GM10248 (cell line): Measurements from ENCODE around the gene HDAC4.

ENCODE experiments used
- CTCF ChIA-PET: fragments of 300-600 bp; sonication (Branson Sonifier 250); formaldehyde crosslinking; extraction: SDS; loops from one replicate; lab custom pipeline; 2021; ENCODE audit warnings: antibody characterized with exemption; lab: Yijun Ruan, JAX
- POLR2A ChIA-PET: fragments of 350-650 bp; sonication (Branson Sonifier 250); formaldehyde crosslinking; extraction: SDS; loops from one replicate; lab custom pipeline; 2020; ENCODE audit warnings: antibody characterized with exemption; lab: Yijun Ruan, JAX
- DNase-seq: peaks from one replicate; pipeline ENCODE4 v3.0.0; 2012; ENCODE audit errors: extremely low spot score
- TF ChIP-seq, protein P1 (sequence below): IDR thresholded peaks from 2 replicates; pipeline ENCODE4 v1.5.1; 2012; ENCODE audit warnings: mild to moderate bottlenecking, low read depth; ENCODE audit errors: extremely low read depth, missing control alignments, control extremely low read depth

Gene HDAC4

GRCh38 chr2:239082425-239082824, 318.4 kb downstream of the HDAC4 start:
- CTCF ChIA-PET = no interaction called here
- POLR2A ChIA-PET = no interaction called here
- TF ChIP-seq, protein P1, sequence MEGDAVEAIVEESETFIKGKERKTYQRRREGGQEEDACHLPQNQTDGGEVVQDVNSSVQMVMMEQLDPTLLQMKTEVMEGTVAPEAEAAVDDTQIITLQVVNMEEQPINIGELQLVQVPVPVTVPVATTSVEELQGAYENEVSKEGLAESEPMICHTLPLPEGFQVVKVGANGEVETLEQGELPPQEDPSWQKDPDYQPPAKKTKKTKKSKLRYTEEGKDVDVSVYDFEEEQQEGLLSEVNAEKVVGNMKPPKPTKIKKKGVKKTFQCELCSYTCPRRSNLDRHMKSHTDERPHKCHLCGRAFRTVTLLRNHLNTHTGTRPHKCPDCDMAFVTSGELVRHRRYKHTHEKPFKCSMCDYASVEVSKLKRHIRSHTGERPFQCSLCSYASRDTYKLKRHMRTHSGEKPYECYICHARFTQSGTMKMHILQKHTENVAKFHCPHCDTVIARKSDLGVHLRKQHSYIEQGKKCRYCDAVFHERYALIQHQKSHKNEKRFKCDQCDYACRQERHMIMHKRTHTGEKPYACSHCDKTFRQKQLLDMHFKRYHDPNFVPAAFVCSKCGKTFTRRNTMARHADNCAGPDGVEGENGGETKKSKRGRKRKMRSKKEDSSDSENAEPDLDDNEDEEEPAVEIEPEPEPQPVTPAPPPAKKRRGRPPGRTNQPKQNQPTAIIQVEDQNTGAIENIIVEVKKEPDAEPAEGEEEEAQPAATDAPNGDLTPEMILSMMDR = no peak
- DNase-seq = no peak

DNA sequence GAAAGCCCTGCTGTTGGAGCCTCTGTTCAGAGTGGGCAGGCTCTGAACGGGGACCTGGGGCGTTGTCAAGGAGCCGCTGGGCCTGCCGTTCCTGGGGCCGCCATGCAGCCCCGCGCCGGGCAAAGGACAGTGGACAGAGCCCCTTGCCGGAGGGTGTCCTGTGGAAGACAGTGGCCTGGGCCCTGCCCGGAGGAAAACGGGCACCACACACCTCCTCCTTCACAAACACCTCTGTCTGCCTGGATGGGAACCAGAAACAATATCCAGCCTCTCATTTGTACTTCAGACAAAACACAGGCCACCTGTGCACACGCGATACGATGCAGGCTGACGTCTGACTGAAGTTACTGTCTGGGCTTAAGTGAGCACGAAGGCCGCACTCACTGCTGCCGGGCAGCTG, 319.2 kb downstream of the HDAC4 start:
- POLR2A ChIA-PET = no interaction called here
- no peak for DNase-seq
- CTCF ChIA-PET = no interaction called here
- TF ChIP-seq, protein P1 = no peak

DNA sequence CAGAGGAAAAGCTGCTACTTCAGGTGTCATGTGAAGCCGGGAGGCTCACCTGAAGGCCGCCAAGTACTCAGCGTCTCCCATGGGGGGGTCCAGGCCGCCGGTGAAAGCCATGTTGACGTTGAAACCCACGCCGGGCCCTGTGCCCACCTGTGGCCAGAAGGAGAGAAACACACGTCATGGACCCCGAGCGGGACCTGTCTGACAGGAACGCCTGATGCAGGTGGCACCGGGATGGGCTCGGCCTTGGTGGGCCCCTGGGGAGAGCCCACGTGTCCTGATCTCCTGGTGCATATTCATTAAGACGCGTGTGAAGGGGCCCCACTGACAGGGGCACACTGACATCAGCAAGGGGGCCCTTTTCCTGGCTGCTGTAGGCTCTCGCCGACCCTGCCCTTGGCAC, 319.8 kb downstream of the HDAC4 start:
- TF ChIP-seq, protein P1 = no peak
- POLR2A ChIA-PET = no interaction called here
- CTCF ChIA-PET = no interaction called here
- DNase-seq = no peak

DNA sequence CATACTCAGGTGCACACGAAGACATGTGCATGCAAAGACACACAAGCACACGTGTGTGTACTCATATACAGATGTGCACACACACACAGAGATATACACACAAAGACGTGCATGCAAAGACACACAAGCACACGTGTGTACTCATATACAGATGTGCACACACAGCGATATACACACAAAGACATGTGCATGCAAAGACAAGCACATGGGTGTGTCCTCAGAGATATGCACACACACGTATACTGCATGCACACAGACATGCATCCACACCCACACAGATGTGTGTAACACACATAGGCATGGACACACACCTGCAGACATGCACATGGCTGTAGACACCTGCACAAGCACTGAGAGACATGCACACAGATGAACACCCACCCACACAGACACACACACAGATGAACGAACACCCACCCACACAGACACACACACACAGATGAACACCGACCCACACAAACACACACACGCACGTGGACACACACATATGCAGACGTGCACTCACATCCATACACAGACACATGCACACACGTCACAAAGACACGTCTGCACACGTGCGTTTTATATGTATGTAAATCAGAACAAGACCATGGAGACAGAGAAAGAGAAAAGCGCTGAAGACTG, 321.0 kb downstream of the HDAC4 start:
- POLR2A ChIA-PET = no interaction called here
- CTCF ChIA-PET = no interaction called here
- no peak for DNase-seq
- TF ChIP-seq, protein P1 = no peak

GRCh38 chr2:239078128-239078924, 322.5 kb downstream of the HDAC4 start:
- POLR2A ChIA-PET = no interaction called here
- TF ChIP-seq, protein P1 = no peak
- CTCF ChIA-PET = interaction anchor here (1.6 kb wide), 1 partner anchor 24 kb away, joined by 5 read pairs; no protein-coding TSS in a partner anchor
- no peak for DNase-seq

- CTCF ChIA-PET = interaction anchor here (1.6 kb wide), 1 partner anchor 25 kb away, joined by 5 read pairs; no protein-coding TSS in a partner anchor
- TF ChIP-seq, protein P1 = no peak
- no peak for DNase-seq
- POLR2A ChIA-PET = no interaction called here
These were observed 323.6 kb downstream of the HDAC4 start for GRCh38 chr2:239077260-239077659.
